ENCODE results near the gene KIAA1210. TPM values are rescaled to one million over a fixed set of nuclear protein-coding genes. Genes with fewer than 3 reads are reported as not detected.

Gene KIAA1210
- total RNA-seq, result not detected in 2 replicates
- long read RNA-seq, result 0 reads

DNA sequence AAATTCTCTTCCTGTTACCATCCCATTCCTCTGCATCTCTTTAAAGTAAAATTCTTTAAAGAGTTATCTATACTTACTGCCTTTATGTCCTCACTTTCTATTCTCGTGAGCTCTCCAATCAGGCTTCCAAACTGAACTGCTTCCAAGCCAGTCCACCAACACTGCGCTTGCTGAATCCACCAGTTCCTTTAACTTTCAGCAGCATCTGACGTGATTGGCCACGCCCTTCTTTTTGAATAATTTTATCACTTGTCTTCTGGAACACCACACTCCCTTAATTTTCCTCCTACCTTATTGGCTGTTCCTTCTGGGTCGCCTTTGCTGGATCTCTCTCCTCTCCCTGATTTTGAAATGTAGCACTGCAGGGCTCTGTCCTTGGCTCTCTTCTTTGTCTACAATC is at the start of gene KIAA1210:
TSS of gene KIAA1210 (minus strand) at position 163 of the 400 bp plus-strand sequence. CDS start 4,170 bp downstream, outside the sequence.
- no peak within 1 kb of the TSS for H3K4me3 Mint-ChIP-seq (ENCODE audit: low read depth)
- H3K27ac Mint-ChIP-seq, result no peak within 1 kb of the TSS
- H3K9me3 Mint-ChIP-seq (ENCODE audit: low read depth), result peaks cover 17% of the 10 kb centered on the region
- TF ChIP-seq, protein P1, sequence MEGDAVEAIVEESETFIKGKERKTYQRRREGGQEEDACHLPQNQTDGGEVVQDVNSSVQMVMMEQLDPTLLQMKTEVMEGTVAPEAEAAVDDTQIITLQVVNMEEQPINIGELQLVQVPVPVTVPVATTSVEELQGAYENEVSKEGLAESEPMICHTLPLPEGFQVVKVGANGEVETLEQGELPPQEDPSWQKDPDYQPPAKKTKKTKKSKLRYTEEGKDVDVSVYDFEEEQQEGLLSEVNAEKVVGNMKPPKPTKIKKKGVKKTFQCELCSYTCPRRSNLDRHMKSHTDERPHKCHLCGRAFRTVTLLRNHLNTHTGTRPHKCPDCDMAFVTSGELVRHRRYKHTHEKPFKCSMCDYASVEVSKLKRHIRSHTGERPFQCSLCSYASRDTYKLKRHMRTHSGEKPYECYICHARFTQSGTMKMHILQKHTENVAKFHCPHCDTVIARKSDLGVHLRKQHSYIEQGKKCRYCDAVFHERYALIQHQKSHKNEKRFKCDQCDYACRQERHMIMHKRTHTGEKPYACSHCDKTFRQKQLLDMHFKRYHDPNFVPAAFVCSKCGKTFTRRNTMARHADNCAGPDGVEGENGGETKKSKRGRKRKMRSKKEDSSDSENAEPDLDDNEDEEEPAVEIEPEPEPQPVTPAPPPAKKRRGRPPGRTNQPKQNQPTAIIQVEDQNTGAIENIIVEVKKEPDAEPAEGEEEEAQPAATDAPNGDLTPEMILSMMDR (IDR thresholded peaks at IDR 0.05; ENCODE audit: unreplicated experiment), result no peak
- H3K27me3 Mint-ChIP-seq, result no peaks in the 10 kb centered on the region
- no peak for DNase-seq (ENCODE audit: low spot score, unreplicated experiment)
- no peaks in the 10 kb centered on the region for H3K36me3 Mint-ChIP-seq (ENCODE audit: insufficient read depth)
- no peaks in the 10 kb centered on the region for H3K4me1 Mint-ChIP-seq (ENCODE audit: low read depth)

DNA sequence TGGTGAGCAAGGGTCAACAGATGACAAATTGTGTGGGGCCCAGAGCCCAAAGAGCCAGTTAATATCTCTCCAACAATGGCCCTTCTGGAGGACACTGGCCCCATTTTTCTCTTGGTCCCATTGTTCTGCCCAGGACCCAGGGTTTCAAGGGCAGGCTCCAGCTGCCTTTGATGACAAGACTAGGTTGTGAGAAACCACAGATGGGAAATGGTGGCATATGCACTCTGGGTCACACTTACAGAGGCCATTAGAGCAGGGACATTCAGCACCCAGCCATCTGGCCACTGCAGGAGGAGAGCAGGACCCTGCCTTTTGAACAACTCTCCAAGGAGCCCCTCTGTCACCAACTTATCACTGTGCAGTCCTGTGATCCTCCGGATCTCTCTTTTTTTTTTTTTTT is 49.7 kb upstream of the KIAA1210 start:
- Mint-ChIP-seq H3K27ac (no peak overlapping the region), H3K4me3 (ENCODE audit: low read depth) (no peak overlapping the region), H3K4me1 (ENCODE audit: low read depth) (no peaks in the 10 kb centered on the region), H3K36me3 (ENCODE audit: insufficient read depth) (no peaks in the 10 kb centered on the region), H3K27me3 (no peaks in the 10 kb centered on the region), H3K9me3 (ENCODE audit: low read depth) (peaks cover 13% of the 10 kb centered on the region)
- DNase-seq (ENCODE audit: low spot score, unreplicated experiment), result no peak
- TF ChIP-seq, protein P1 (IDR thresholded peaks at IDR 0.05; ENCODE audit: unreplicated experiment), result no peak

DNA sequence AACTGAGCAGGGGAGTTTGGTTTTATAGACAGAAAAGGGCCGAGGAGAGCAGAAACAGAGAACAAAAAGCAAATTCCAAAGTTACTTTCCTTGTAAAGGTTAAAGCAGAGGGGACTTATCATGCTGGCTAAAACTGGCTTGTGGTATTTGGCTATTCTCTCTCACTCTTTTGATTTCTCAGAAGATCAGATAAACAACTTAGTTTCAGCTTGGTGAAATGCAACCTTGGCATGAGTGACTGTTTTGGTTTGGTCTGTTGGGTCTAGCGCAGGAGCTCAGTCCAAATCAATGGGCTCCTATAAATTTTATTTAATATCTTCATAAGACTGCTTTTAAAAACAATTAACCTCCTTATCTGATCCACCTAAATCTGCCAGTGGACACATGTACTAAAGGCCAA is 47.3 kb upstream of the KIAA1210 start:
- H3K27me3 Mint-ChIP-seq, result peaks cover 2% of the 10 kb centered on the region
- H3K4me1 Mint-ChIP-seq (ENCODE audit: low read depth), result no peaks in the 10 kb centered on the region
- peaks cover 24% of the 10 kb centered on the region for H3K9me3 Mint-ChIP-seq (ENCODE audit: low read depth)
- TF ChIP-seq, protein P1 (IDR thresholded peaks at IDR 0.05; ENCODE audit: unreplicated experiment), result no peak
- DNase-seq (ENCODE audit: low spot score, unreplicated experiment), result no peak
- no peak overlapping the region for H3K4me3 Mint-ChIP-seq (ENCODE audit: low read depth)
- no peaks in the 10 kb centered on the region for H3K36me3 Mint-ChIP-seq (ENCODE audit: insufficient read depth)
- no peak overlapping the region for H3K27ac Mint-ChIP-seq

DNA sequence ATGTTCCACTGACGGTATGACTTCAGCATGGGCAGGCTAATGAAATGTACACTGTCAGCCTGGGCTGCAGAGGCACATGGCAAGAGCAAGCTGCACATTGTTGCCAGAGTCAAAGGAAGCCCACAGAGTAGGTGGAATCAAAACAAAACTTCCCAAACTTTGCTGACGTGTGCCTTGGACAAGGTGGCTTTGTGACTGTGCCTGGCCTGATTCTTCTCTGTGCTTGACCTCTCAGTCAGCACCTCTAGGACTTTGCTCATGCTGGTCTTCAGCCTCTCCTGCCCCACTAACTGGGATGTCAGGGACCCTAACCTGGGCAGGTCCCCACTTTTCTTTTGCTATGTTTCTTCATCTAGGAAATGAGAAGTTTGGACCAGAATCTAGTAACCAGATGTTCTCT is 40.5 kb upstream of the KIAA1210 start:
- H3K36me3 Mint-ChIP-seq (ENCODE audit: insufficient read depth), result no peaks in the 10 kb centered on the region
- TF ChIP-seq, protein P1 (IDR thresholded peaks at IDR 0.05; ENCODE audit: unreplicated experiment), result no peak
- H3K4me3 Mint-ChIP-seq (ENCODE audit: low read depth), result no peak overlapping the region
- H3K9me3 Mint-ChIP-seq (ENCODE audit: low read depth), result peaks cover 31% of the 10 kb centered on the region
- H3K4me1 Mint-ChIP-seq (ENCODE audit: low read depth), result no peaks in the 10 kb centered on the region
- no peak overlapping the region for H3K27ac Mint-ChIP-seq
- peaks cover 2% of the 10 kb centered on the region for H3K27me3 Mint-ChIP-seq
- no peak for DNase-seq (ENCODE audit: low spot score, unreplicated experiment)

DNA sequence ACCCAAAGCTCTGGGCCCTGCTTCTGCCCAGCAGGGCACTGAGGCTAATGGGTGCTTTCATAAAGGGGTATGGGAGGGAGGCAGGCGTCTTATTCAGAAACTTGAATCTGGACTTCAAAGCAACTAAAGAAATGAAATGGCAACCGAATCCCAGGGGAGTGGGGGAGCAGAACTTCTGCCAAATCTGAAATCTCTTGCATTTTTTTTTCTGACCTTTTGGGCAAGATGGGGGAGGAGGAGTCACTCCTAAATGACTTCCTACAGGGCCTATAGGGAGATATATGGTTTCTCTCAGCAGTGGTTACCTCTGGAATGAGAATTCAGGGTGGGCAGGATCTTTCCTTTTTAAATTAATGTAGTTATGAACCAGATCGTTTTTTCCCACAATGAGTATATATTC is 30.6 kb upstream of the KIAA1210 start:
- Mint-ChIP-seq H3K9me3 (ENCODE audit: low read depth) (peaks cover 10% of the 10 kb centered on the region), H3K36me3 (ENCODE audit: insufficient read depth) (no peaks in the 10 kb centered on the region), H3K27ac (no peak overlapping the region), H3K4me1 (ENCODE audit: low read depth) (no peaks in the 10 kb centered on the region), H3K4me3 (ENCODE audit: low read depth) (no peak overlapping the region), H3K27me3 (no peaks in the 10 kb centered on the region)
- TF ChIP-seq, protein P1 (IDR thresholded peaks at IDR 0.05; ENCODE audit: unreplicated experiment), result no peak
- no peak for DNase-seq (ENCODE audit: low spot score, unreplicated experiment)

Measured in progenitor cell of endocrine pancreas (in vitro differentiated cells).